ENCODE measurements around the gene ARHGAP29. TPM values are rescaled to one million over a fixed set of nuclear protein-coding genes. Genes with fewer than 3 reads are reported as not detected.
"Not testable (repeated sequence)": the region's sequence is repeated elsewhere in the genome, so short reads cannot be mapped to it uniquely, and the experiment has no call there.

ARHGAP29 gene
- total RNA-seq, 1 donor from 2014 or later, result 2.4 TPM

- no peak for ATAC-seq
Observed at GRCh38 chr1:94169126-94169525, 68.3 kb downstream of the ARHGAP29 start.

- ATAC-seq, result no peak
Observed at GRCh38 chr1:94165843-94166242, 71.5 kb downstream of the ARHGAP29 start.

GRCh38 chr1:94164885-94165284 lies 72.5 kb downstream of the ARHGAP29 start:
- ATAC-seq, result not testable (repeated sequence)

- not testable (repeated sequence) for ATAC-seq
Observed at GRCh38 chr1:94164121-94164520, 73.3 kb downstream of the ARHGAP29 start.

- not testable (repeated sequence) for ATAC-seq
Observed at GRCh38 chr1:94163249-94163648, 74.1 kb downstream of the ARHGAP29 start.

GRCh38 chr1:94160811-94161210 lies 76.6 kb downstream of the ARHGAP29 start:
- ATAC-seq, result no peak

- ATAC-seq, result no peak
Observed at GRCh38 chr1:94156096-94156625, 81.2 kb downstream of the ARHGAP29 start.

GRCh38 chr1:94154989-94155388 lies 82.4 kb downstream of the ARHGAP29 start:
- no peak for ATAC-seq

GRCh38 chr1:94153133-94153532 lies 84.3 kb downstream of the ARHGAP29 start:
- ATAC-seq, result no peak

- ATAC-seq, result not testable (repeated sequence)
Observed at GRCh38 chr1:94149166-94149565, 88.2 kb downstream of the ARHGAP29 start.

GRCh38 chr1:94146273-94146672 lies 91.1 kb downstream of the ARHGAP29 start:
- ATAC-seq, result no peak

GRCh38 chr1:94144836-94145235 lies 92.5 kb downstream of the ARHGAP29 start:
- no peak for ATAC-seq

- ATAC-seq, result no peak
Observed at GRCh38 chr1:94143809-94144176, 93.6 kb downstream of the ARHGAP29 start.

GRCh38 chr1:94143173-94143808 lies 94.1 kb downstream of the ARHGAP29 start:
- ATAC-seq, result no peak

GRCh38 chr1:94142583-94142982 lies 94.8 kb downstream of the ARHGAP29 start:
- ATAC-seq, result no peak

- ATAC-seq, result no peak
Observed at GRCh38 chr1:94142022-94142421, 95.4 kb downstream of the ARHGAP29 start.

- no peak for ATAC-seq
Observed at GRCh38 chr1:94132111-94132510, 105.3 kb downstream of the ARHGAP29 start.

- ATAC-seq, result no peak
Observed at GRCh38 chr1:94130851-94131595, 106.4 kb downstream of the ARHGAP29 start.

- ATAC-seq, result no peak
Observed at GRCh38 chr1:94126651-94127050, 110.7 kb downstream of the ARHGAP29 start.

- no peak for ATAC-seq
Observed at GRCh38 chr1:94125551-94126514, 111.6 kb downstream of the ARHGAP29 start.

- ATAC-seq, result no peak
Observed at GRCh38 chr1:94124538-94124937, 112.8 kb downstream of the ARHGAP29 start.

- no peak for ATAC-seq
Observed at GRCh38 chr1:94122201-94122970, 115.0 kb downstream of the ARHGAP29 start.

Measured in esophagus mucosa (tissue), 1 donor.